ENCODE data around the gene AGTPBP1. TPM values are rescaled to one million over a fixed set of nuclear protein-coding genes. Genes with fewer than 3 reads are reported as not detected.

Gene AGTPBP1
- total and polyA plus RNA-seq, 2 experiments from 2014 or later, result 31.4 to 58.0 TPM

DNA sequence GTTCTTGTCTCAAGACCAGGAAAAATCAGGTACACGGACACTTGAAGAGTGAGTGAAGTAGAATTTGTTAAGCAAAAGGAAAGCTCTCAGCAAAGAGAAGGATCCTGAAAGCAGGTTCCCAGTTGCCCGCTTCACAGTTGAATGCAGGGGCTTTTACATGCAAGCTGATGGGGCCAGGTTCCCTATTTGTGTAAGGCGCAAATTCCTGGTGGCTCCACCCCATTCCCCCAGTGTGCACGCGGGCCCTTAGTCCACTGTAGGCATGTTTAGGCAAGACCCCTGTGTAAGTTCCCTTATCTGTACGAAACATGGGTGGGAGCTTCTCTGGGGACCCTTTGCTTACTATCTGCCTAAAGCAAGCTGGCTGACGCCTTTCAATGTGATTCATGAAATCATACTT, 2.7 kb upstream of the AGTPBP1 start (continued):
- TF ChIP-seq, protein P1, sequence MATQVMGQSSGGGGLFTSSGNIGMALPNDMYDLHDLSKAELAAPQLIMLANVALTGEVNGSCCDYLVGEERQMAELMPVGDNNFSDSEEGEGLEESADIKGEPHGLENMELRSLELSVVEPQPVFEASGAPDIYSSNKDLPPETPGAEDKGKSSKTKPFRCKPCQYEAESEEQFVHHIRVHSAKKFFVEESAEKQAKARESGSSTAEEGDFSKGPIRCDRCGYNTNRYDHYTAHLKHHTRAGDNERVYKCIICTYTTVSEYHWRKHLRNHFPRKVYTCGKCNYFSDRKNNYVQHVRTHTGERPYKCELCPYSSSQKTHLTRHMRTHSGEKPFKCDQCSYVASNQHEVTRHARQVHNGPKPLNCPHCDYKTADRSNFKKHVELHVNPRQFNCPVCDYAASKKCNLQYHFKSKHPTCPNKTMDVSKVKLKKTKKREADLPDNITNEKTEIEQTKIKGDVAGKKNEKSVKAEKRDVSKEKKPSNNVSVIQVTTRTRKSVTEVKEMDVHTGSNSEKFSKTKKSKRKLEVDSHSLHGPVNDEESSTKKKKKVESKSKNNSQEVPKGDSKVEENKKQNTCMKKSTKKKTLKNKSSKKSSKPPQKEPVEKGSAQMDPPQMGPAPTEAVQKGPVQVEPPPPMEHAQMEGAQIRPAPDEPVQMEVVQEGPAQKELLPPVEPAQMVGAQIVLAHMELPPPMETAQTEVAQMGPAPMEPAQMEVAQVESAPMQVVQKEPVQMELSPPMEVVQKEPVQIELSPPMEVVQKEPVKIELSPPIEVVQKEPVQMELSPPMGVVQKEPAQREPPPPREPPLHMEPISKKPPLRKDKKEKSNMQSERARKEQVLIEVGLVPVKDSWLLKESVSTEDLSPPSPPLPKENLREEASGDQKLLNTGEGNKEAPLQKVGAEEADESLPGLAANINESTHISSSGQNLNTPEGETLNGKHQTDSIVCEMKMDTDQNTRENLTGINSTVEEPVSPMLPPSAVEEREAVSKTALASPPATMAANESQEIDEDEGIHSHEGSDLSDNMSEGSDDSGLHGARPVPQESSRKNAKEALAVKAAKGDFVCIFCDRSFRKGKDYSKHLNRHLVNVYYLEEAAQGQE (IDR thresholded peaks at IDR 0.05; ENCODE audit: unreplicated experiment), result no peak

DNA sequence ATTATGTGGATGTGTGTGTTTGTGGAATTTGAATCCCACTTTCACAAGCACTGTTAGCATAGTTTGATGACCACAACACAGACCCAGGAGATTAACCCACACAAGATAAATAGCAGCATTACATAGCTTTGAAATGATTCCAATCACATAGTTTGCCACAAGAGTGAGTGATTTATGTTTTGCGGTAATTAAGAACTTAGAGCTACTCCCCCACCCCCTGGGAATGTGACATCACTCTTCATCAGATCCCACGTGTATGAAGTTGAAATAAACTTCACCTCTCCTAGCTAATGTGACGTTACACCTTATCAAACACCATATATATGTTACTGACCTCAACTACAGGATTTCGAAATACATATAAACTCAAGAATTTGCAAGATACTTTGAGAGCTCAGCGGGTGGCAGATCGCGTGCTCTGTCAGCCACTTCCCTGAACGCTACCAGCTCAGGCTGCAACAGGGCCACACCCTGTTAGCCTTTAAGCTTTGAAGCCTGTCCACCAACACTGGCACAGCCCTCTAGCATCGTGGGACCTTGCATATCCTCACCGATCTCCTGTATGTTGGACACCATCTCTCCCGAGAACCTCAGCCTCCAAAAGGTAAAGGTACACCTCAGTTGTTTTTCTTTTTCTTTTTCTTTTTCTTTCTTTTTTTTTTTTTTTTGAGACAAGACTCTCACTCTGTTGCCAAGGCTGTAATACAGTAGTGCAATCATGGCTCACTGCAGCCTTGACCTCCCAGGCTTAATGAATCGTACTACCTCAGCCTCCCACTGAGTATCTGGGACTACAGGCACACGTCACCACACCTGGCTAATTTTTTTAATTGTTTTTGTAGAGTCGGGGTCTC, 1.7 kb upstream of the AGTPBP1 start:
- Mint-ChIP-seq H3K27ac (no peak overlapping the region), H3K4me3 (peak overlapping the region; percentile 61), H3K36me3 (ENCODE audit: low read depth) (no peaks in the 10 kb centered on the region; the same call in 2 of the 3 replicates), H3K27me3 (ENCODE audit: insufficient read depth, low read depth, poor library complexity) (no peaks in the 10 kb centered on the region), H3K9me3 (no peaks in the 10 kb centered on the region), H3K4me1 (peaks cover 29% of the 10 kb centered on the region)
- H4K20me1 ChIP-seq (replicated peaks; ENCODE audit: insufficient read depth), result peaks cover 15% of the 10 kb centered on the region
- peaks cover 30% of the 10 kb centered on the region for H3K4me1 ChIP-seq (ENCODE audit: insufficient read depth)
- DNase-seq (ENCODE audit: low spot score) (peak; percentile 50), ATAC-seq (no peak)
- no peaks in the 10 kb centered on the region for H3K9me2 ChIP-seq (ENCODE audit: insufficient read depth)
- H3F3A ChIP-seq (replicated peaks; ENCODE audit: low read depth), result peaks cover 10% of the 10 kb centered on the region; the same call in 1 of the 2 replicates
- no peaks in the 10 kb centered on the region for H3K27me3 ChIP-seq (ENCODE audit: insufficient read depth)
- no peaks in the 10 kb centered on the region for H3K36me3 ChIP-seq (ENCODE audit: insufficient read depth)
- peaks cover 26% of the 10 kb centered on the region for H3K79me2 ChIP-seq (replicated peaks; ENCODE audit: insufficient read depth)
- peak overlapping the region; percentile 70 for H3K4me3 ChIP-seq
- 0 out of 2 replicates have a peak, but pooled peaks have one; percentile 17 for TF ChIP-seq CREB1 (CRISPR knock-in tag; IDR thresholded peaks at IDR 0.05; ENCODE audit: low read depth)
- TF ChIP-seq, protein P2, sequence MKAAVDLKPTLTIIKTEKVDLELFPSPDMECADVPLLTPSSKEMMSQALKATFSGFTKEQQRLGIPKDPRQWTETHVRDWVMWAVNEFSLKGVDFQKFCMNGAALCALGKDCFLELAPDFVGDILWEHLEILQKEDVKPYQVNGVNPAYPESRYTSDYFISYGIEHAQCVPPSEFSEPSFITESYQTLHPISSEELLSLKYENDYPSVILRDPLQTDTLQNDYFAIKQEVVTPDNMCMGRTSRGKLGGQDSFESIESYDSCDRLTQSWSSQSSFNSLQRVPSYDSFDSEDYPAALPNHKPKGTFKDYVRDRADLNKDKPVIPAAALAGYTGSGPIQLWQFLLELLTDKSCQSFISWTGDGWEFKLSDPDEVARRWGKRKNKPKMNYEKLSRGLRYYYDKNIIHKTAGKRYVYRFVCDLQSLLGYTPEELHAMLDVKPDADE (IDR thresholded peaks at IDR 0.05), result no peak
- peak overlapping the region; percentile 76 for H3K4me2 ChIP-seq
- H2AFZ ChIP-seq, result peak overlapping the region; percentile 82
- H3K27ac ChIP-seq (ENCODE audit: low read depth), result no peak overlapping the region

DNA sequence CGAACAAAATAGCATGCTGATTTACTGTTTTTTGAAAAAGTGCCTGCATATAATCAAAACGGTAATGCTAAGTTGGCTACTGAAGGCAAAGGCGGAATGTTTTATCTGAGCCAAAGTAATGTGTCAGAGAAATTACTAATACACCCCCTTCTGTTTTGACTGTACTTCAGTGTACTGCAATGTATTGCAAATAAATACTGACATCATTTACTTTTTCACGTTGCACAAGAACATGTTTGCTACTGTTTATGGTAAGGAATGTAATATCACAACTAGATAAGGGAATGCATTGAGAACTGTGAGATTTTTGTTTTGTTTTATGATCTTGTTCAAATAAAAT, 813 bp upstream of the AGTPBP1 start:
- Mint-ChIP-seq H3K27ac (peak overlapping the region; percentile 85), H3K27me3 (ENCODE audit: insufficient read depth, low read depth, poor library complexity) (no peaks in the 10 kb centered on the region), H3K36me3 (ENCODE audit: low read depth) (no peaks in the 10 kb centered on the region; the same call in 2 of the 3 replicates), H3K4me1 (peaks cover 34% of the 10 kb centered on the region), H3K9me3 (no peaks in the 10 kb centered on the region), H3K4me3 (peak overlapping the region; percentile 87)
- DNase-seq (ENCODE audit: low spot score), result no peak
- peaks cover 15% of the 10 kb centered on the region for H4K20me1 ChIP-seq (replicated peaks; ENCODE audit: insufficient read depth)
- peak overlapping the region; percentile 76 for H3K4me2 ChIP-seq
- no peaks in the 10 kb centered on the region for H3K36me3 ChIP-seq (ENCODE audit: insufficient read depth)
- no peaks in the 10 kb centered on the region for H3K27me3 ChIP-seq (ENCODE audit: insufficient read depth)
- TF ChIP-seq NANOG (IDR thresholded peaks at IDR 0.05; ENCODE audit: borderline replicate concordance) (no peak), POLR2AphosphoS5 (IDR thresholded peaks at IDR 0.05; ENCODE audit: low read depth) (no peak), JUNB (IDR thresholded peaks at IDR 0.05; ENCODE audit: unreplicated experiment) (no peak), STAT1 (IDR thresholded peaks at IDR 0.05; ENCODE audit: unreplicated experiment) (no peak), CREB1 (CRISPR knock-in tag; IDR thresholded peaks at IDR 0.05; ENCODE audit: low read depth) (no peak), ZNF331 (CRISPR knock-in tag; IDR thresholded peaks at IDR 0.05; ENCODE audit: low read depth) (no peak)
- TF ChIP-seq, protein P2 (IDR thresholded peaks at IDR 0.05), result no peak
- peak overlapping the region; percentile 94 for H3K27ac ChIP-seq (ENCODE audit: low read depth)
- H3K79me2 ChIP-seq (replicated peaks; ENCODE audit: insufficient read depth), result peaks cover 35% of the 10 kb centered on the region
- no peak for ATAC-seq
- H2AFZ ChIP-seq, result peak overlapping the region; percentile 75
- no peaks in the 10 kb centered on the region for H3K9me2 ChIP-seq (ENCODE audit: insufficient read depth)
- H3F3A ChIP-seq (replicated peaks; ENCODE audit: low read depth), result peaks cover 10% of the 10 kb centered on the region; the same call in 1 of the 2 replicates
- peak overlapping the region; percentile 70 for H3K4me3 ChIP-seq
- H3K4me1 ChIP-seq (ENCODE audit: insufficient read depth), result peaks cover 39% of the 10 kb centered on the region
